Neural cell (in vitro differentiated cells): ENCODE results near the gene RAD51B. TPM values are rescaled to one million over a fixed set of nuclear protein-coding genes. Genes with fewer than 3 reads are reported as not detected.

Experiments used
- H2AFZ ChIP-seq: fragments of 200-600, 300-800 bp; sonication (generic), shearing (Covaris generic); 2 replicates; pipeline ENCODE4 v1.6.0; 2014; ENCODE audit warnings: low read depth, mild to moderate bottlenecking, antibody characterized with exemption, low read length, moderate library complexity
- H3F3A ChIP-seq: fragments of 200-600 bp; shearing (Covaris generic); 2 replicates; pipeline ENCODE4 v1.6.1; 2016; ENCODE audit warnings: mild to moderate bottlenecking, moderate library complexity, mixed read lengths, antibody characterized with exemption, low read length; ENCODE audit not compliant: insufficient read depth, poor library complexity, severe bottlenecking
- H3K27ac ChIP-seq: fragments of 200-600, 300-800 bp; sonication (generic), shearing (Covaris generic); 2 replicates; pipeline ENCODE4 v1.5.1; 2014; ENCODE audit warnings: mild to moderate bottlenecking, low read length, moderate library complexity
- H3K27me3 ChIP-seq: fragments of 300-800, 200-600 bp; sonication (generic), shearing (Covaris generic); 2 replicates; pipeline ENCODE4 v1.6.0; 2014; ENCODE audit warnings: mild to moderate bottlenecking, low read depth, low read length, moderate library complexity; ENCODE audit not compliant: insufficient read depth
- H3K36me3 ChIP-seq: fragments of 300-800, 200-600 bp; sonication (generic), shearing (Covaris generic); 2 replicates; pipeline ENCODE4 v1.5.1; 2014; ENCODE audit warnings: mild to moderate bottlenecking, antibody characterized with exemption, low read length, moderate library complexity; ENCODE audit not compliant: insufficient read depth
- H3K4me2 ChIP-seq: fragments of 300-800, 200-600 bp; sonication (generic), shearing (Covaris generic); 2 replicates; pipeline ENCODE4 v1.6.0; 2014; ENCODE audit warnings: mild to moderate bottlenecking, low read length
- H3K4me3 ChIP-seq: fragments of 300-800, 200-600 bp; sonication (generic), shearing (Covaris generic); 2 replicates; pipeline ENCODE4 v1.5.1; 2014; ENCODE audit warnings: mild to moderate bottlenecking, low read length, moderate library complexity
- H3K79me2 ChIP-seq: fragments of 200-600 bp; shearing (Covaris generic); replicated peaks from 2 replicates; pipeline ENCODE4 v1.6.0; 2014; ENCODE audit warnings: mild to moderate bottlenecking, low read length, moderate library complexity; ENCODE audit not compliant: insufficient read depth
- H3K9ac ChIP-seq: fragments of 300-800, 200-600 bp; sonication (generic), shearing (Covaris generic); 2 replicates; pipeline ENCODE4 v1.6.1; 2016; ENCODE audit warnings: mild to moderate bottlenecking, low read length, mixed read lengths
- H3K9me2 ChIP-seq: fragments of 200-600 bp; shearing (Covaris generic); 2 replicates; pipeline ENCODE4 v1.6.1; 2016; ENCODE audit warnings: mild to moderate bottlenecking, low read length, mixed read lengths; ENCODE audit not compliant: insufficient read depth
- H3K9me3 ChIP-seq: fragments of 200-600, 300-800 bp; sonication (generic), shearing (Covaris generic); 2 replicates; pipeline ENCODE4 v1.6.1; 2016; ENCODE audit warnings: mild to moderate bottlenecking, mixed run types, low read length, moderate library complexity, mixed read lengths
- H4K20me1 ChIP-seq: fragments of 200-600 bp; shearing (Covaris generic); 2 replicates; pipeline ENCODE4 v1.6.1; 2016; ENCODE audit warnings: mild to moderate bottlenecking, mixed run types; ENCODE audit not compliant: insufficient read depth
- CTCF ChIP-seq: fragments of 450-650 bp; IDR thresholded peaks from 2 replicates; pipeline ENCODE4 v1.5.1; 2014; ENCODE audit warnings: antibody characterized with exemption, mild to moderate bottlenecking, moderate library complexity; ENCODE audit not compliant: poor library complexity, severe bottlenecking
- EP300 ChIP-seq: fragments of 450-650 bp; conservative IDR thresholded peaks from 2 replicates; pipeline ENCODE4 v1.6.1; 2014; ENCODE audit warnings: antibody characterized with exemption, mild to moderate bottlenecking, moderate library complexity; ENCODE audit not compliant: poor library complexity, severe bottlenecking
- EZH2 ChIP-seq: fragments of 200-600, 300-800 bp; shearing (Covaris generic), sonication (generic); IDR thresholded peaks from 2 replicates; pipeline ENCODE4 v1.6.1; 2014; ENCODE audit warnings: antibody characterized with exemption, low read length, borderline replicate concordance, mild to moderate bottlenecking; ENCODE audit not compliant: insufficient read depth, poor library complexity, severe bottlenecking
- MXI1 ChIP-seq: fragments of 450-650 bp; conservative IDR thresholded peaks from 2 replicates; pipeline ENCODE4 v1.6.1; 2014; ENCODE audit warnings: antibody characterized with exemption, mild to moderate bottlenecking; ENCODE audit not compliant: poor library complexity, severe bottlenecking
- POLR2AphosphoS5 ChIP-seq: IDR thresholded peaks from 2 replicates; pipeline ENCODE4 v1.6.1; 2012
- RAD21 ChIP-seq: fragments of 450-650 bp; conservative IDR thresholded peaks from 2 replicates; pipeline ENCODE4 v1.6.1; 2014; ENCODE audit warnings: antibody characterized with exemption, mild to moderate bottlenecking, moderate library complexity
- REST ChIP-seq: IDR thresholded peaks from 2 replicates; pipeline ENCODE4 v1.6.1; 2012; ENCODE audit warnings: borderline replicate concordance
- SMC3 ChIP-seq: fragments of 450-650 bp; conservative IDR thresholded peaks from 2 replicates; pipeline ENCODE4 v1.6.1; 2014; ENCODE audit warnings: antibody characterized with exemption, mild to moderate bottlenecking, moderate library complexity; ENCODE audit not compliant: poor library complexity
- TAF1 ChIP-seq: IDR thresholded peaks from 2 replicates; pipeline ENCODE4 v1.6.1; 2012; ENCODE audit warnings: low read depth
- polyA plus RNA-seq: library from polyadenylated mRNA; depleted of rRNA; stranded (reverse); fragments of >200 nt; gene quantifications from 2 replicates; pipeline ENCODE4 v1.2.3, GENCODE V29; 2014

RAD51B gene
- polyA plus RNA-seq, 1 donor from 2014 or later = 3.1 TPM

- Histone ChIP-seq H3K27me3 (no peaks in the 10 kb centered on the region), H3K9me3 (no peaks in the 10 kb centered on the region), H3K4me2 (no peak overlapping the region), H3K36me3 (no peaks in the 10 kb centered on the region), H4K20me1 (no peaks in the 10 kb centered on the region), H3K4me3 (no peak overlapping the region), H3F3A (no peaks in the 10 kb centered on the region), H3K79me2 (no peaks in the 10 kb centered on the region), H3K9me2 (no peaks in the 10 kb centered on the region), H2AFZ (no peak overlapping the region), H3K9ac (no peak overlapping the region), H3K27ac (no peak overlapping the region)
- TF ChIP-seq EP300 (no peak), RAD21 (no peak), REST (no peak)
Observed at GRCh38 chr14:68140076-68140741, 320.6 kb downstream of the RAD51B start.

- H3K4me2 ChIP-seq = no peak overlapping the region
- no peaks in the 10 kb centered on the region for H3K27me3 ChIP-seq
- H3K9ac ChIP-seq = no peak overlapping the region
- TF ChIP-seq EZH2 (no peak), CTCF (no peak), EP300 (no peak), POLR2AphosphoS5 (no peak), REST (no peak), SMC3 (no peak), TAF1 (no peak), MXI1 (no peak), RAD21 (no peak)
- H3F3A ChIP-seq = no peaks in the 10 kb centered on the region
- no peak overlapping the region for H2AFZ ChIP-seq
- H4K20me1 ChIP-seq = no peaks in the 10 kb centered on the region
- H3K9me2 ChIP-seq = no peaks in the 10 kb centered on the region
- H3K36me3 ChIP-seq = no peaks in the 10 kb centered on the region
- no peak overlapping the region for H3K27ac ChIP-seq
- H3K9me3 ChIP-seq = no peaks in the 10 kb centered on the region
- no peak overlapping the region for H3K4me3 ChIP-seq
- H3K79me2 ChIP-seq = no peaks in the 10 kb centered on the region
Observed at GRCh38 chr14:68140806-68141205, 321.2 kb downstream of the RAD51B start.
